ENCODE data around the gene CLSTN2.

The CLSTN2 gene

GRCh38 chr3:140236836-140237501, 302.0 kb downstream of the CLSTN2 start:
- no peak for DNase-seq (ENCODE audit: low read depth)
- no peak for TF ChIP-seq CTCF (IDR thresholded peaks at IDR 0.05; ENCODE audit: control insufficient read depth, insufficient read depth, low read depth, low read length, missing control alignments)
- no peak overlapping the region for H3K4me3 ChIP-seq (ENCODE audit: control insufficient read depth, low read depth, low read length)

GRCh38 chr3:140238646-140239314, 303.8 kb downstream of the CLSTN2 start:
- no peak overlapping the region for H3K4me3 ChIP-seq (ENCODE audit: control insufficient read depth, low read depth, low read length)
- no peak for DNase-seq (ENCODE audit: low read depth)
- TF ChIP-seq CTCF (IDR thresholded peaks at IDR 0.05; ENCODE audit: control insufficient read depth, insufficient read depth, low read depth, low read length, missing control alignments) = no peak

- DNase-seq (ENCODE audit: low read depth) = no peak
- TF ChIP-seq CTCF (IDR thresholded peaks at IDR 0.05; ENCODE audit: control insufficient read depth, insufficient read depth, low read depth, low read length, missing control alignments) = no peak
Measured at GRCh38 chr3:140242818-140243276, 307.9 kb downstream of the CLSTN2 start.

GRCh38 chr3:140243575-140243974, 308.6 kb downstream of the CLSTN2 start:
- no peak for TF ChIP-seq CTCF (IDR thresholded peaks at IDR 0.05; ENCODE audit: control insufficient read depth, insufficient read depth, low read depth, low read length, missing control alignments)
- no peak overlapping the region for H3K4me3 ChIP-seq (ENCODE audit: control insufficient read depth, low read depth, low read length)
- DNase-seq (ENCODE audit: low read depth) = no peak

More at GRCh38 chr3:140242818-140243276, 307.9 kb downstream of the CLSTN2 start:
- H3K4me3 ChIP-seq (ENCODE audit: control insufficient read depth, low read depth, low read length) = no peak overlapping the region

GRCh38 chr3:140244893-140245292, 309.9 kb downstream of the CLSTN2 start:
- H3K4me3 ChIP-seq (ENCODE audit: control insufficient read depth, low read depth, low read length) = no peak overlapping the region
- no peak for TF ChIP-seq CTCF (IDR thresholded peaks at IDR 0.05; ENCODE audit: control insufficient read depth, insufficient read depth, low read depth, low read length, missing control alignments)
- no peak for DNase-seq (ENCODE audit: low read depth)

GRCh38 chr3:140246578-140246977, 311.6 kb downstream of the CLSTN2 start:
- DNase-seq (ENCODE audit: low read depth) = no peak
- no peak overlapping the region for H3K4me3 ChIP-seq (ENCODE audit: control insufficient read depth, low read depth, low read length)
- no peak for TF ChIP-seq CTCF (IDR thresholded peaks at IDR 0.05; ENCODE audit: control insufficient read depth, insufficient read depth, low read depth, low read length, missing control alignments)

Measured in AG09309 (cell line).